H1 (cell line): ENCODE measurements around the gene WRAP73. TPM values are rescaled to one million over a fixed set of nuclear protein-coding genes. Genes with fewer than 3 reads are reported as not detected.
A peak's percentile ranks its signal among the peaks of the same experiment; 100 is the strongest.

ENCODE experiments used
- BRCA1 ChIP-seq: IDR thresholded peaks from 2 replicates; pipeline ENCODE4 v1.6.1; 2012; ENCODE audit warnings: low read depth, low read length, improper control_type of control experiment
- CHD7 ChIP-seq: fragments of 300-600 bp; sonication (generic); IDR thresholded peaks from 2 replicates; pipeline ENCODE4 v1.7.1; 2012; ENCODE audit warnings: low read length, moderate library complexity, mild to moderate bottlenecking, inconsistent platforms; ENCODE audit not compliant: insufficient replicate concordance
- CTBP2 ChIP-seq: IDR thresholded peaks from 2 replicates; pipeline ENCODE4 v1.7.0; 2011; ENCODE audit warnings: borderline replicate concordance, mild to moderate bottlenecking, moderate library complexity, mixed read lengths, low read length; ENCODE audit not compliant: insufficient read depth, insufficient read length
- JUND ChIP-seq: IDR thresholded peaks from 2 replicates; pipeline ENCODE4 v1.6.1; 2011; ENCODE audit warnings: mild to moderate bottlenecking, improper control_type of control experiment, low read length
- KDM4A ChIP-seq: IDR thresholded peaks from one replicate; pipeline ENCODE4 v1.7.1; 2012; ENCODE audit warnings: low read depth, mild to moderate bottlenecking, moderate library complexity, low read length, inconsistent platforms; ENCODE audit not compliant: severe bottlenecking
- NANOG ChIP-seq: IDR thresholded peaks from 2 replicates; pipeline ENCODE4 v1.6.1; 2011; ENCODE audit warnings: low read length, low read depth, mild to moderate bottlenecking, inconsistent platforms; ENCODE audit not compliant: insufficient read depth, poor library complexity, severe bottlenecking
- SAP30 ChIP-seq: fragments of 300-600 bp; sonication (generic); IDR thresholded peaks from 2 replicates; pipeline ENCODE4 v1.7.1; 2012; ENCODE audit warnings: low read length, moderate library complexity, mild to moderate bottlenecking, inconsistent platforms; ENCODE audit not compliant: insufficient read depth, insufficient replicate concordance
- SIN3A ChIP-seq, 2 experiments: IDR thresholded peaks in 1 of 2; conservative IDR thresholded peaks in 1 of 2; 2 replicates each; pipeline ENCODE4 v1.6.1; 2011 to 2012; ENCODE audit warnings: low read length in 2 of 2, improper control_type of control experiment in 1 of 2, low read depth in 1 of 2, mild to moderate bottlenecking in 1 of 2
- TAF1 ChIP-seq: IDR thresholded peaks from 2 replicates; pipeline ENCODE4 v1.6.1; 2011; ENCODE audit warnings: mild to moderate bottlenecking, low read depth, low read length
- polyA plus RNA-seq, 7 experiments: library from polyadenylated mRNA; depleted of rRNA in 3 of 7; stranded (reverse) in 5 of 7; unstranded in 2 of 7; fragments of >200 nt in 5 of 7; fragments of 200-250 nt in 2 of 7; gene quantifications; 1 replicate in 5 of 7; 2 replicates in 1 of 7; 4 replicates in 1 of 7; pipeline versions ENCODE4 v1.2.1 to v1.2.3, GENCODE V29; 2011 to 2013; ENCODE audit warnings: missing spikeins in 2 of 7, mixed read lengths in 2 of 7
- total RNA-seq: library from RNA; stranded (reverse); fragmentation: NEBNext Ultra II Directional; extraction: Animal tissue kit (Norgen Biotek cat#: 25700); gene quantifications from 2 replicates; pipeline ENCODE4 v1.2.1, GENCODE V29; 2021

Gene WRAP73
- total and polyA plus RNA-seq, 2 of the 8 experiments (the other 6 are each of a cell fraction or from before 2014, with no cell fraction given), result 30.3 to 50.7 TPM

DNA sequence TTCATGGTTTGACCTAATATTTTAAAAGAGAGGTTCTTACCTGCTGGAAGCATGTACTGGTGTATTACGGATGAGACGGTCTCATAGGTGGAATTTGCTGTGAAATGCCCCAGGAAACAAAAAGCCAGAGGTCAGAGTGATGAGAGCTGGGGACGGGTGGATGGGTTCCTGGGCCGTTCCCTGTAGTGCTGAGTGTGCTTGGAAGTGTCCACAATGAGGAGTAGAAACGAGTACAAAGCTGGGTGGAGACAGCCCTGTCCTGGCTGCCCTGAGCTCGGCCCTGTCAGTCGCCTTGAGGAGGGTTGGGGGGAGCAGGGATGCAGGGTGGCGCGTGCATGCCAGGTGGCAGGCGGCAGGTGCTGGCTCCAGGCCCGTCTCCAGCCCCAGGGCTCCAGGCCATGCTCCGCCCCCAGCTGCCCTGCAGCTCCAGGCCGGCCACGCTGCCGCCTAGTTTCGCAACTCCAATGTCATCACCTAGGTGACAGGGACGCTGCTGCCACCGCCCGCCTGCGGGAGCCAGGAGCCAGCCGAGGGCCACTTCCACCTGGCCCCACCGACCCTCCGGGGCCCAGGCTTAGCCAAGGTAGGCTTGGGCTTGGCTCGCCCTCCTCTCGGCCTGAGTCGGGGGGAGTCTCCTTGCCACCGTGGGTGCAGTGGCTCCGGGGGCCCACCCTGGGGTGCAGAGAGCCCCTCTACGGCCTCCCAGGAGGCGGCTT is 18.8 kb upstream of the WRAP73 start (continued):
- TF ChIP-seq CHD7 (no peak), BRCA1 (no peak), SIN3A (conservative IDR thresholded peaks at IDR 0.05 in 1 of 2, IDR thresholded peaks at IDR 0.05 in 1 of 2; ENCODE audit: low read depth in 1 of 2, low read length in 2 of 2) (peak in 1 of 2 experiments; percentile 76; a peak in 1 of 4 replicates), CTBP2 (no peak), TAF1 (no peak), NANOG (no peak), SAP30 (no peak), JUND (no peak), KDM4A (no peak)
